Fibroblast of lung (primary cell): Measurements from ENCODE around the gene STARD7. TPM values are rescaled to one million over a fixed set of nuclear protein-coding genes. Genes with fewer than 3 reads are reported as not detected.

ENCODE experiments used
- DNase-seq, 2 donors: peaks; one replicate each; pipeline versions ENCODE4 v3.0.0 to v3.0.0-alpha.2; 2010; ENCODE audit warnings: low read depth in 2 of 2
- H2AFZ ChIP-seq: 2 replicates; pipeline ENCODE4 v1.5.1; 2012; ENCODE audit warnings: low read length, control low read depth, inconsistent platforms
- H3K27ac ChIP-seq: 2 replicates; pipeline ENCODE4 v1.5.1; 2011; ENCODE audit warnings: low read length, control low read depth; ENCODE audit not compliant: insufficient read depth
- H3K27me3 ChIP-seq: 2 replicates; pipeline ENCODE4 v1.5.1; 2011; ENCODE audit warnings: mild to moderate bottlenecking, low read length; ENCODE audit not compliant: control insufficient read depth, insufficient read depth
- H3K36me3 ChIP-seq: 2 replicates; pipeline ENCODE4 v1.5.1; 2011; ENCODE audit warnings: low read length; ENCODE audit not compliant: control insufficient read depth, insufficient read depth
- H3K4me1 ChIP-seq: 2 replicates; pipeline ENCODE4 v1.5.1; 2011; ENCODE audit warnings: low read length; ENCODE audit not compliant: control insufficient read depth, insufficient read depth; ENCODE audit errors: extremely low read depth
- H3K4me2 ChIP-seq: 2 replicates; pipeline ENCODE4 v1.5.1; 2011; ENCODE audit warnings: low read length, control low read depth; ENCODE audit not compliant: insufficient read depth; ENCODE audit errors: extremely low read depth
- H3K4me3 ChIP-seq, 4 experiments: fragments of 200-600 bp in 1 of 4; sonication (generic) in 1 of 4; replicated peaks in 1 of 4; 2 replicates each; pipeline ENCODE4 v1.5.1; 2011 to 2016; ENCODE audit warnings: low read length in 4 of 4, low read depth in 3 of 4, mild to moderate bottlenecking in 3 of 4, control low read depth in 2 of 4, inconsistent platforms in 1 of 4, mixed read lengths in 1 of 4; ENCODE audit not compliant: insufficient read depth in 1 of 4; ENCODE audit errors: control extremely low read depth in 1 of 4
- H3K79me2 ChIP-seq: 2 replicates; pipeline ENCODE4 v1.5.1; 2012; ENCODE audit warnings: mild to moderate bottlenecking, low read length, inconsistent platforms; ENCODE audit not compliant: control insufficient read depth, insufficient read depth
- H3K9ac ChIP-seq: 2 replicates; pipeline ENCODE4 v1.5.1; 2011; ENCODE audit warnings: mild to moderate bottlenecking, low read length, control low read depth; ENCODE audit not compliant: insufficient read depth
- H3K9me3 ChIP-seq: 2 replicates; pipeline ENCODE4 v1.5.1; 2012; ENCODE audit warnings: low read depth, low read length; ENCODE audit not compliant: control insufficient read depth, insufficient read depth
- H4K20me1 ChIP-seq: 2 replicates; pipeline ENCODE4 v1.5.1; 2011; ENCODE audit warnings: low read length; ENCODE audit not compliant: control insufficient read depth, insufficient read depth; ENCODE audit errors: extremely low read depth
- EZH2 ChIP-seq: IDR thresholded peaks from 2 replicates; pipeline ENCODE4 v1.5.1; 2012; ENCODE audit warnings: low read length, control low read depth, mild to moderate bottlenecking; ENCODE audit errors: missing control alignments
- polyA plus RNA-seq, 2 donors: library from polyadenylated mRNA; depleted of rRNA in 1 of 2; stranded (reverse) in 1 of 2; unstranded in 1 of 2; fragments of >200 nt; gene quantifications; 2 replicates each; pipeline ENCODE4 v1.2.1, GENCODE V29; 2011 to 2012; ENCODE audit warnings: missing spikeins in 1 of 2
- total RNA-seq: library from RNA; depleted of rRNA; stranded (reverse); fragments of >200 nt; gene quantifications from 2 replicates; pipeline ENCODE4 v1.2.1, GENCODE V29; 2014
- TF ChIP-seq, protein P1 (sequence below), 2 donors: IDR thresholded peaks in 1 of 2; conservative IDR thresholded peaks in 1 of 2; 1 replicate in 1 of 2; 2 replicates in 1 of 2; pipeline ENCODE4 v1.5.1; 2011 to 2012; ENCODE audit warnings: low read length in 2 of 2, control low read depth in 1 of 2, inconsistent platforms in 1 of 2, low read depth in 1 of 2, mild to moderate bottlenecking in 1 of 2

Gene STARD7
- total and polyA plus RNA-seq, 2 donors (not counting 1 experiment from before 2014, with no cell fraction given) = 109 to 121 TPM

DNA sequence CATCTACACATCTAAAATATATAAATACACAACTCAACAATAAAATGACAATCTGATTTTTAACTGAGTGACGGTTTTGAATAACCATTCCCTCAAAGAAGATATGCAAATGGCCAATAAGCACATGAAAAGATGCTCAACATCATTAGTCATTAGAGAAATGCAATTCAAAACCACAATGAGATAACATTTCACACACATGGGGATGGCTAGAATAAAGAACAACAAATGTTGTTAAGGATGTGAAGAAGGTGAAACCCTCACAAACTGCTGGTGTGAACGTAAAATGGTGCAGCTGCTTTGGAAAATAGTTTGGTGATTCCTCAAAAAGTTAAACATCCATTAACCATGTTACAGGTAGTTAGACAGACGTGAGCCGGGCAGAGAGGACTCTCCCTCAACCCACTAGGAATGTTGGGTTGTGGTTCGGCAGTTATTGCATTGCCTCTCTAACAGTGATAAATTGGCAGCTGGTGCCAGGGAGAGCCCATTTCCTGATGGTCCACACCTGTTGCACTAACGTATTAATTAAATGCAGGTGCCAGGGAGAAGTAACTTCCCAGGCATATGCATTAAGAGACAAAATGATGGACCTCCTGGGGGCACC lies 41.1 kb downstream of the STARD7 start:
- Histone ChIP-seq H3K4me2 (no peak overlapping the region), H3K27me3 (no peaks in the 10 kb centered on the region), H3K79me2 (no peaks in the 10 kb centered on the region), H3K9ac (no peak overlapping the region), H3K9me3 (no peaks in the 10 kb centered on the region), H2AFZ (no peak overlapping the region), H3K36me3 (no peaks in the 10 kb centered on the region), H3K4me3 (no peak overlapping the region), H3K27ac (no peak overlapping the region), H3K4me1 (no peaks in the 10 kb centered on the region), H4K20me1 (no peaks in the 10 kb centered on the region)
- DNase-seq = peak in 1 of 2 donors; percentile 67
- no peak for TF ChIP-seq EZH2
- TF ChIP-seq, protein P1, sequence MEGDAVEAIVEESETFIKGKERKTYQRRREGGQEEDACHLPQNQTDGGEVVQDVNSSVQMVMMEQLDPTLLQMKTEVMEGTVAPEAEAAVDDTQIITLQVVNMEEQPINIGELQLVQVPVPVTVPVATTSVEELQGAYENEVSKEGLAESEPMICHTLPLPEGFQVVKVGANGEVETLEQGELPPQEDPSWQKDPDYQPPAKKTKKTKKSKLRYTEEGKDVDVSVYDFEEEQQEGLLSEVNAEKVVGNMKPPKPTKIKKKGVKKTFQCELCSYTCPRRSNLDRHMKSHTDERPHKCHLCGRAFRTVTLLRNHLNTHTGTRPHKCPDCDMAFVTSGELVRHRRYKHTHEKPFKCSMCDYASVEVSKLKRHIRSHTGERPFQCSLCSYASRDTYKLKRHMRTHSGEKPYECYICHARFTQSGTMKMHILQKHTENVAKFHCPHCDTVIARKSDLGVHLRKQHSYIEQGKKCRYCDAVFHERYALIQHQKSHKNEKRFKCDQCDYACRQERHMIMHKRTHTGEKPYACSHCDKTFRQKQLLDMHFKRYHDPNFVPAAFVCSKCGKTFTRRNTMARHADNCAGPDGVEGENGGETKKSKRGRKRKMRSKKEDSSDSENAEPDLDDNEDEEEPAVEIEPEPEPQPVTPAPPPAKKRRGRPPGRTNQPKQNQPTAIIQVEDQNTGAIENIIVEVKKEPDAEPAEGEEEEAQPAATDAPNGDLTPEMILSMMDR (conservative IDR thresholded peaks at IDR 0.05 in 1 of 2, IDR thresholded peaks at IDR 0.05 in 1 of 2; ENCODE audit: low read depth in 1 of 2, low read length in 2 of 2) = no peak

DNA sequence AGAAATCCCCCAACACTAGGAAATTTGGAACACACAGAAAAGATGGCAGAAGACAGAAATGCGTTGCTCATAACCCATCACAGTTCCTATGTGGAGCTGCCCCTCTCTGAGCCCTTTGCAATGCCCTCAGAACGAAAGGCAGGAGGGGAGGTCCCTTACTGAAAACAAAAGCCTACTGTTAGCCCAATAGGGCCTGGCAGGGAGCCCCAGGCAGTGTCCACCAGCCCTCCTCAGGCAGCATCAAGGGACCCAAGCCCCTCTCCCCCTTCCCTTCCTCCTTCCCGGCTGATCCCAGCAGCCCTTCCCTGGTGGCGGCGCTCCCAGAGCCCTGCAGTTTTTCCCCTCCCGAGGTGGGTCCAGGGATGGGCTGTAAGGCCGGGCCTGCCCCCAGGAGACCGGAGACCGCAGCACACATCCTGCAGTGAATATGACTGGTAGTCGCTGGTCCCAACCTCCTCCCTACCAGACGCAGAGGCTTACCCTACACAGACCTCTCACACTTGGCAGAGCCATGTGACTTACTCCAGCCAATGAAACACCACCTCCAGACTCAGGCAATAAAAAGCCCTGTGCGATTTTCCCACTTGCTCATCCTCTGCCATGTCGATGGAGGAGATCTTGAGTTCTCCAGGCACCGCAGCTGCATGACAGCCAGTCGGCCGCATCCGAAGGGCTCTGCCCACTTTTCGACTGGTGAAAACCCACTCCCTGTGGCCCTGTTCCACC lies 44.0 kb downstream of the STARD7 start:
- H3K9ac ChIP-seq = no peak overlapping the region

DNA sequence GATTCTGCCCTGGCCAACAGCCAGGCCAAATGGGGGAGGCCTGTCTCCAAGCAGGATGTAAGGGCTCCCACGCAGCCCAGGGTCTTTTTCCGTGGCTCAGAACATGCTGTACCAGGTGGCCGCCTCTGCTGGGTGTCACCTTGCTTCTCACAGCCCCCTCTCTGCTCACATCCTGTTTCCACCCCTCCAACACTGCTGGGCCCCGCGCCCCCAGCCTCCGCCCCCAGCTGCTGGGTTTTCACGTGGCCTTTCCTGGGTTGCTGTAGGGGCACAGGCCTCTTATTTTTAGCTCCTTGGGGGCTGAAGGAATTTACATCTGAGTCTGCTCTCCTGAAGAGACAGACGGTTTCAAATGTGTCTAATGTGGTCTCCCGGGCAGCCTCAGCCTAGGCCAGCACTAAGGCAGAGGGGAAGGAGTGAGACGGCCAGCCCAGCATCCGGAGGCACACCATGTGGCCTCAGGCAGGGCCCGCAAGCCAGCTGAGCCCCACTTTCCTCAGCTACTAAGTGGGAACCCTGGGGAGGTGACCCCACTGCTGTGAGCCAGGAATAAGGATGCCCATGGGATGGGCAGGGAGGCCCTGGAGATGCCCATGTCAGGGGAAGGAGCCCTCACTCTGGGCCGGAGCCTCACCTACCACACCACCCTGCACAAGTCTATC lies 44.7 kb downstream of the STARD7 start:
- no peak for TF ChIP-seq EZH2
- TF ChIP-seq, protein P1 (conservative IDR thresholded peaks at IDR 0.05 in 1 of 2, IDR thresholded peaks at IDR 0.05 in 1 of 2; ENCODE audit: low read depth in 1 of 2, low read length in 2 of 2) = no peak
- H3K27ac ChIP-seq = no peak overlapping the region
- DNase-seq = no peak

More for the DNA sequence above, 44.0 kb downstream of the STARD7 start:
- DNase-seq = no peak
- H3K4me3 ChIP-seq = no peak overlapping the region
- H3K4me2 ChIP-seq = no peak overlapping the region
- H2AFZ ChIP-seq = no peak overlapping the region
- no peaks in the 10 kb centered on the region for H3K79me2 ChIP-seq
- no peaks in the 10 kb centered on the region for H3K27me3 ChIP-seq
- H3K4me1 ChIP-seq = no peaks in the 10 kb centered on the region
- no peaks in the 10 kb centered on the region for H3K9me3 ChIP-seq
- H3K36me3 ChIP-seq = no peaks in the 10 kb centered on the region
- H4K20me1 ChIP-seq = no peaks in the 10 kb centered on the region
- TF ChIP-seq, protein P1 (conservative IDR thresholded peaks at IDR 0.05 in 1 of 2, IDR thresholded peaks at IDR 0.05 in 1 of 2; ENCODE audit: low read depth in 1 of 2, low read length in 2 of 2) = no peak
- TF ChIP-seq EZH2 = no peak
- no peak overlapping the region for H3K27ac ChIP-seq

More for the DNA sequence above, 44.7 kb downstream of the STARD7 start:
- no peaks in the 10 kb centered on the region for H3K9me3 ChIP-seq
- H3K4me1 ChIP-seq = no peaks in the 10 kb centered on the region
- no peak overlapping the region for H3K4me2 ChIP-seq
- H4K20me1 ChIP-seq = no peaks in the 10 kb centered on the region
- no peak overlapping the region for H3K4me3 ChIP-seq
- H3K36me3 ChIP-seq = no peaks in the 10 kb centered on the region
- H3K9ac ChIP-seq = no peak overlapping the region
- no peaks in the 10 kb centered on the region for H3K27me3 ChIP-seq
- no peak overlapping the region for H2AFZ ChIP-seq
- H3K79me2 ChIP-seq = no peaks in the 10 kb centered on the region
